Epidermal melanocyte (primary cell): Measurements from ENCODE around the gene RGS19.

Experiments
- DNase-seq: peaks from one replicate; pipeline ENCODE4 v3.0.0; 2011; ENCODE audit warnings: low spot score; ENCODE audit not compliant: insufficient read length

The RGS19 gene

GRCh38 chr20:64108731-64109681, 29.7 kb upstream of the RGS19 start:
- DNase-seq = no peak

GRCh38 chr20:64107736-64108457, 28.6 kb upstream of the RGS19 start:
- no peak for DNase-seq

- DNase-seq = no peak
These were observed 27.8 kb upstream of the RGS19 start, which contains the start of gene NPBWR2 for GRCh38 chr20:64106981-64107735. TSS of gene NPBWR2 (minus strand) at chr20:64107565. CDS start at chr20:64106831, 734 bp downstream.

- DNase-seq = no peak
These were observed 27.2 kb upstream of the RGS19 start for GRCh38 chr20:64106435-64106961.

- DNase-seq = no peak
These were observed 26.6 kb upstream of the RGS19 start for GRCh38 chr20:64105846-64106434.

- DNase-seq = no peak
These were observed 25.5 kb upstream of the RGS19 start for GRCh38 chr20:64104667-64105451.

- no peak for DNase-seq
These were observed 24.8 kb upstream of the RGS19 start for GRCh38 chr20:64103871-64104666.

- no peak for DNase-seq
These were observed 23.5 kb upstream of the RGS19 start for GRCh38 chr20:64102647-64103354.

GRCh38 chr20:64101731-64102621, 22.7 kb upstream of the RGS19 start:
- no peak for DNase-seq

- no peak for DNase-seq
These were observed 21.8 kb upstream of the RGS19 start for GRCh38 chr20:64100946-64101688.

GRCh38 chr20:64100566-64100888, 21.2 kb upstream of the RGS19 start:
- DNase-seq = no peak

- no peak for DNase-seq
These were observed 20.7 kb upstream of the RGS19 start for GRCh38 chr20:64099880-64100565.

- DNase-seq = no peak
These were observed 19.9 kb upstream of the RGS19 start for GRCh38 chr20:64099086-64099786.

- DNase-seq = no peak
These were observed 19.2 kb upstream of the RGS19 start for GRCh38 chr20:64098471-64099013.

GRCh38 chr20:64096535-64096934, 17.2 kb upstream of the RGS19 start:
- DNase-seq = no peak

GRCh38 chr20:64095927-64096326, 16.6 kb upstream of the RGS19 start:
- no peak for DNase-seq
